KMS-11 (cell line): ENCODE results near the gene HOXB1.
A peak's percentile ranks its signal among the peaks of the same experiment; 100 is the strongest.

ENCODE experiments used
- H2AFZ ChIP-seq: fragments of 200-600 bp; sonication (generic); 2 replicates; pipeline ENCODE4 v1.6.1; 2016; ENCODE audit warnings: antibody characterized with exemption, mixed run types, low read depth
- H3K27ac ChIP-seq: fragments of 200-600 bp; sonication (generic); 2 replicates; pipeline ENCODE4 v1.6.1; 2016; ENCODE audit warnings: mild to moderate bottlenecking, mixed run types
- H3K27me3 ChIP-seq: fragments of 200-600 bp; sonication (generic); 2 replicates; pipeline ENCODE4 v1.6.1; 2017; ENCODE audit warnings: mild to moderate bottlenecking, low read depth, mixed run types, moderate library complexity; ENCODE audit not compliant: insufficient read depth
- H3K36me3 ChIP-seq: fragments of 200-600 bp; sonication (generic); 2 replicates; pipeline ENCODE4 v1.6.1; 2017; ENCODE audit warnings: mild to moderate bottlenecking, mixed run types; ENCODE audit not compliant: insufficient read depth
- H3K4me1 ChIP-seq: fragments of 200-600 bp; sonication (generic); 2 replicates; pipeline ENCODE4 v1.6.1; 2016; ENCODE audit warnings: mild to moderate bottlenecking, low read depth, mixed run types; ENCODE audit not compliant: poor library complexity, severe bottlenecking
- H3K4me2 ChIP-seq: fragments of 200-600 bp; sonication (generic); 2 replicates; pipeline ENCODE4 v1.7.0; 2016; ENCODE audit warnings: mild to moderate bottlenecking, mixed run types
- H3K4me3 ChIP-seq: fragments of 200-600 bp; sonication (generic); IDR thresholded peaks from 2 replicates; pipeline ENCODE4 v1.6.1; 2017; ENCODE audit warnings: low read depth, low read length, mixed read lengths; ENCODE audit not compliant: insufficient read depth
- H3K79me2 ChIP-seq: fragments of 200-600 bp; sonication (generic); 2 replicates; pipeline ENCODE4 v1.6.1; 2016; ENCODE audit warnings: low read depth, mixed run types; ENCODE audit not compliant: insufficient read depth
- H3K9ac ChIP-seq: fragments of 200-600 bp; sonication (generic); 2 replicates; pipeline ENCODE4 v1.6.1; 2016; ENCODE audit warnings: mild to moderate bottlenecking, mixed run types
- H4K20me1 ChIP-seq: fragments of 200-600 bp; sonication (generic); 2 replicates; pipeline ENCODE4 v1.6.1; 2016; ENCODE audit warnings: mild to moderate bottlenecking, mixed run types; ENCODE audit not compliant: insufficient read depth
- TF ChIP-seq, protein P1 (sequence below): fragments of 200-600 bp; sonication (generic); conservative IDR thresholded peaks from 2 replicates; pipeline ENCODE4 v1.6.1; 2017; ENCODE audit warnings: low read depth, mild to moderate bottlenecking, antibody characterized with exemption, low read length, moderate library complexity, mixed read lengths

Gene HOXB1

GRCh38 chr17:48519427-48519826 is 11.4 kb downstream of the HOXB1 start:
- H3K9ac ChIP-seq: no peak overlapping the region
- no peaks in the 10 kb centered on the region; the same call in 1 of the 2 replicates for H3K27me3 ChIP-seq
- peaks cover 1% of the 10 kb centered on the region for H3K4me1 ChIP-seq
- no peaks in the 10 kb centered on the region for H3K79me2 ChIP-seq
- no peak overlapping the region for H3K4me2 ChIP-seq
- no peaks in the 10 kb centered on the region for H4K20me1 ChIP-seq
- H2AFZ ChIP-seq: no peak overlapping the region
- H3K27ac ChIP-seq: no peak overlapping the region
- TF ChIP-seq, protein P1, sequence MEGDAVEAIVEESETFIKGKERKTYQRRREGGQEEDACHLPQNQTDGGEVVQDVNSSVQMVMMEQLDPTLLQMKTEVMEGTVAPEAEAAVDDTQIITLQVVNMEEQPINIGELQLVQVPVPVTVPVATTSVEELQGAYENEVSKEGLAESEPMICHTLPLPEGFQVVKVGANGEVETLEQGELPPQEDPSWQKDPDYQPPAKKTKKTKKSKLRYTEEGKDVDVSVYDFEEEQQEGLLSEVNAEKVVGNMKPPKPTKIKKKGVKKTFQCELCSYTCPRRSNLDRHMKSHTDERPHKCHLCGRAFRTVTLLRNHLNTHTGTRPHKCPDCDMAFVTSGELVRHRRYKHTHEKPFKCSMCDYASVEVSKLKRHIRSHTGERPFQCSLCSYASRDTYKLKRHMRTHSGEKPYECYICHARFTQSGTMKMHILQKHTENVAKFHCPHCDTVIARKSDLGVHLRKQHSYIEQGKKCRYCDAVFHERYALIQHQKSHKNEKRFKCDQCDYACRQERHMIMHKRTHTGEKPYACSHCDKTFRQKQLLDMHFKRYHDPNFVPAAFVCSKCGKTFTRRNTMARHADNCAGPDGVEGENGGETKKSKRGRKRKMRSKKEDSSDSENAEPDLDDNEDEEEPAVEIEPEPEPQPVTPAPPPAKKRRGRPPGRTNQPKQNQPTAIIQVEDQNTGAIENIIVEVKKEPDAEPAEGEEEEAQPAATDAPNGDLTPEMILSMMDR: no peak
- no peak overlapping the region for H3K4me3 ChIP-seq
- no peaks in the 10 kb centered on the region for H3K36me3 ChIP-seq

GRCh38 chr17:48517478-48517877 is 13.3 kb downstream of the HOXB1 start:
- TF ChIP-seq, protein P1: no peak
- no peak overlapping the region for H3K4me2 ChIP-seq

GRCh38 chr17:48515925-48516900 is 14.6 kb downstream of the HOXB1 start:
- no peaks in the 10 kb centered on the region for H3K79me2 ChIP-seq
- H3K27me3 ChIP-seq: no peaks in the 10 kb centered on the region; the same call in 1 of the 2 replicates
- H3K36me3 ChIP-seq: no peaks in the 10 kb centered on the region
- H3K27ac ChIP-seq: no peak overlapping the region
- H3K4me2 ChIP-seq: no peak overlapping the region
- H3K4me1 ChIP-seq: peaks cover 34% of the 10 kb centered on the region
- no peak overlapping the region for H3K4me3 ChIP-seq
- no peak overlapping the region for H3K9ac ChIP-seq
- no peak overlapping the region for H2AFZ ChIP-seq
- TF ChIP-seq, protein P1: no peak
- no peaks in the 10 kb centered on the region for H4K20me1 ChIP-seq

More at GRCh38 chr17:48517478-48517877, 13.3 kb downstream of the HOXB1 start:
- no peak overlapping the region for H3K9ac ChIP-seq
- H3K4me1 ChIP-seq: peaks cover 21% of the 10 kb centered on the region
- no peak overlapping the region for H3K27ac ChIP-seq
- H3K79me2 ChIP-seq: no peaks in the 10 kb centered on the region
- no peak overlapping the region for H2AFZ ChIP-seq
- H3K36me3 ChIP-seq: no peaks in the 10 kb centered on the region
- no peak overlapping the region for H3K4me3 ChIP-seq
- no peaks in the 10 kb centered on the region; the same call in 1 of the 2 replicates for H3K27me3 ChIP-seq
- no peaks in the 10 kb centered on the region for H4K20me1 ChIP-seq

DNA sequence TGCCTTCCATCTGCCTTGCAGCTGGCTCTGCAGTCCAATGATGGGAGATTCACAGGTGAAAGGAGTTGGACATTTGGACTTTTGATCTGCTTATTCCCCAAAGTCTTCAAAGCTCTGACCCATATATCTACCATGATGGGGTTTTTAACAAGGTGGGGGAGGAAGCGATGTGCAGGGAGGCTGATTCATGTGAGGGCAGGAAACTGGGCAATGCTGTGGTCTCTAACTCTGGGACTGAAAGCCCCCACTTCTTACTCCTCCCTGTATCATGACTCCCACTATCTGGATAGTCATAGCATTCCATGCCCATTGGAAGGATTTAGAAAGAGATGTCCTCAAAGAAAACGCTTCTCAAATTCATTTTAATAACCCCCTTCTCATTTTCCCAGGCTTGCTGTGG is 16.3 kb downstream of the HOXB1 start:
- Histone ChIP-seq H3K79me2 (no peaks in the 10 kb centered on the region), H3K27me3 (no peaks in the 10 kb centered on the region; the same call in 1 of the 2 replicates), H4K20me1 (no peaks in the 10 kb centered on the region)

More for the DNA sequence above, 16.3 kb downstream of the HOXB1 start:
- H3K9ac ChIP-seq: no peak overlapping the region
- H3K4me2 ChIP-seq: 0 out of 2 replicates have a peak overlapping the region, but pooled peaks have one; percentile 14
- peaks cover 51% of the 10 kb centered on the region for H3K4me1 ChIP-seq
- H2AFZ ChIP-seq: no peak overlapping the region
- H3K27ac ChIP-seq: no peak overlapping the region
- TF ChIP-seq, protein P1: no peak
- H3K4me3 ChIP-seq: no peak overlapping the region
- H3K36me3 ChIP-seq: no peaks in the 10 kb centered on the region
